ENCODE data around the gene BIRC2. TPM values are rescaled to one million over a fixed set of nuclear protein-coding genes. Genes with fewer than 3 reads are reported as not detected.
A peak's percentile ranks its signal among the peaks of the same experiment; 100 is the strongest.
"Not testable (repeated sequence)": the region's sequence is repeated elsewhere in the genome, so short reads cannot be mapped to it uniquely, and the experiment has no call there.

The BIRC2 gene
- total RNA-seq, 1 experiment from 2014 or later: 77.1 TPM

GRCh38 chr11:102374633-102375424, 27.8 kb downstream of the BIRC2 start:
- DNase-seq (ENCODE audit: low spot score): not testable (repeated sequence)

GRCh38 chr11:102375720-102376399, 28.8 kb downstream of the BIRC2 start:
- no peak for DNase-seq (ENCODE audit: low spot score)

GRCh38 chr11:102377891-102378290, 30.9 kb downstream of the BIRC2 start:
- DNase-seq (ENCODE audit: low spot score): no peak

GRCh38 chr11:102378818-102379217, 31.8 kb downstream of the BIRC2 start:
- no peak for DNase-seq (ENCODE audit: low spot score)

GRCh38 chr11:102382384-102382783, 35.4 kb downstream of the BIRC2 start:
- no peak for DNase-seq (ENCODE audit: low spot score)

- no peak for DNase-seq (ENCODE audit: low spot score)
Observed at GRCh38 chr11:102383839-102384238, 36.8 kb downstream of the BIRC2 start.

GRCh38 chr11:102384419-102385079, 37.5 kb downstream of the BIRC2 start:
- DNase-seq (ENCODE audit: low spot score): no peak

- no peak for DNase-seq (ENCODE audit: low spot score)
Observed at GRCh38 chr11:102385085-102386007, 38.3 kb downstream of the BIRC2 start.

- no peak for DNase-seq (ENCODE audit: low spot score)
Observed at GRCh38 chr11:102386136-102386734, 39.2 kb downstream of the BIRC2 start.

- no peak for DNase-seq (ENCODE audit: low spot score)
Observed at GRCh38 chr11:102387043-102387781, 40.2 kb downstream of the BIRC2 start.

GRCh38 chr11:102389253-102389652, 42.2 kb downstream of the BIRC2 start:
- no peak for DNase-seq (ENCODE audit: low spot score)

- DNase-seq (ENCODE audit: low spot score): peak; percentile 50
Observed at GRCh38 chr11:102390667-102391465, 43.9 kb downstream of the BIRC2 start.

- DNase-seq (ENCODE audit: low spot score): no peak
Observed at GRCh38 chr11:102391549-102392237, 44.7 kb downstream of the BIRC2 start.

- DNase-seq (ENCODE audit: low spot score): no peak
Observed at GRCh38 chr11:102393272-102393730, 46.3 kb downstream of the BIRC2 start.

GRCh38 chr11:102395720-102396393, 48.8 kb downstream of the BIRC2 start:
- DNase-seq (ENCODE audit: low spot score): no peak

GRCh38 chr11:102396708-102397563, 49.9 kb downstream of the BIRC2 start:
- DNase-seq (ENCODE audit: low spot score): no peak

GRCh38 chr11:102398297-102398696, 51.3 kb downstream of the BIRC2 start:
- DNase-seq (ENCODE audit: low spot score): no peak
